WTC11 (cell line): ENCODE results near the gene FRMD4A. TPM values are rescaled to one million over a fixed set of nuclear protein-coding genes. Genes with fewer than 3 reads are reported as not detected.

Experiments used
- ATAC-seq: fragments of 200-7000 bp; cut with Tn5 transposase; 2 replicates; pipeline ENCODE4 v1.10.0; 2021; ENCODE audit warnings: mild to moderate bottlenecking, moderate library complexity
- CTCF ChIA-PET: fragments of 300-600 bp; sonication (Branson Sonifier 250); formaldehyde crosslinking; loops from one replicate; lab custom pipeline; 2021; ENCODE audit warnings: antibody characterized with exemption; lab: Charles Lee
- POLR2A ChIA-PET: fragments of 350-600 bp; sonication (Branson Sonifier 250); formaldehyde crosslinking; loops from one replicate; lab custom pipeline; 2021; ENCODE audit warnings: antibody characterized with exemption; lab: Charles Lee
- DNase-seq: peaks from one replicate; pipeline ENCODE4 v3.0.0; 2021; ENCODE audit warnings: low spot score
- H3K27ac Mint-ChIP-seq: 2 replicates; pipeline ENCODE4 v1.8.0; 2021; ENCODE audit warnings: mixed read lengths
- H3K27me3 Mint-ChIP-seq: 2 replicates; pipeline ENCODE4 v1.8.0; 2021; ENCODE audit warnings: low read depth, mild to moderate bottlenecking, moderate library complexity, mixed read lengths
- H3K36me3 Mint-ChIP-seq: 2 replicates; pipeline ENCODE4 v1.8.0; 2021; ENCODE audit warnings: mixed read lengths
- H3K4me1 Mint-ChIP-seq: 2 replicates; pipeline ENCODE4 v1.8.0; 2022; ENCODE audit warnings: mixed read lengths
- H3K4me3 Mint-ChIP-seq: 2 replicates; pipeline ENCODE4 v1.8.0; 2021; ENCODE audit warnings: mild to moderate bottlenecking, moderate library complexity, mixed read lengths
- H3K9me3 Mint-ChIP-seq: 2 replicates; pipeline ENCODE4 v1.8.0; 2021; ENCODE audit warnings: mixed read lengths
- ETV6 ChIP-seq: sonication (generic); formaldehyde crosslinking; IDR thresholded peaks from 2 replicates; pipeline ENCODE4 v1.8.1; 2022; ENCODE audit warnings: mild to moderate bottlenecking, missing genetic modification reagents
- GRHL2 ChIP-seq: fragments of 250-450 bp; sonication (Bioruptor Pico); IDR thresholded peaks from 2 replicates; pipeline ENCODE4 v1.8.0; 2022; ENCODE audit warnings: mild to moderate bottlenecking, moderate library complexity; ENCODE audit not compliant: insufficient replicate concordance, severe bottlenecking
- OVOL2 ChIP-seq: fragments of 250-450 bp; sonication (Bioruptor Pico); IDR thresholded peaks from 2 replicates; pipeline ENCODE4 v1.9.0; 2021; ENCODE audit warnings: mild to moderate bottlenecking, borderline replicate concordance
- SMAD3 ChIP-seq: sonication (generic); formaldehyde crosslinking; IDR thresholded peaks from 2 replicates; pipeline ENCODE4 v1.8.0; 2022; ENCODE audit warnings: missing genetic modification reagents, mild to moderate bottlenecking, borderline replicate concordance
- TEAD4 ChIP-seq: sonication (generic); formaldehyde crosslinking; IDR thresholded peaks from 2 replicates; pipeline ENCODE4 v1.8.0; 2022; ENCODE audit warnings: mild to moderate bottlenecking, missing genetic modification reagents
- ZBTB21 ChIP-seq: sonication (generic); formaldehyde crosslinking; IDR thresholded peaks from 2 replicates; pipeline ENCODE4 v1.8.1; 2023; ENCODE audit warnings: mild to moderate bottlenecking, missing genetic modification reagents, borderline replicate concordance
- ZNF219 ChIP-seq: sonication (generic); formaldehyde crosslinking; IDR thresholded peaks from 2 replicates; pipeline ENCODE4 v1.8.0; 2023; ENCODE audit warnings: missing genetic modification reagents, mild to moderate bottlenecking, borderline replicate concordance
- ZNF263 ChIP-seq: sonication (generic); formaldehyde crosslinking; IDR thresholded peaks from 2 replicates; pipeline ENCODE4 v1.8.1; 2022; ENCODE audit warnings: low read depth, mild to moderate bottlenecking, moderate library complexity, missing genetic modification reagents
- ZNF396 ChIP-seq: fragments of 250-450 bp; sonication (Bioruptor Pico); IDR thresholded peaks from 2 replicates; pipeline ENCODE4 v1.8.0; 2021; ENCODE audit warnings: mild to moderate bottlenecking, moderate library complexity, borderline replicate concordance
- ZNF423 ChIP-seq: fragments of 250-450 bp; sonication (Bioruptor Pico); IDR thresholded peaks from 2 replicates; pipeline ENCODE4 v2.1.2; 2022; ENCODE audit warnings: mild to moderate bottlenecking, moderate library complexity
- total RNA-seq: library from RNA; stranded (reverse); gene quantifications from 3 replicates; pipeline ENCODE4 v1.2.3, GENCODE V29; 2021
- TF ChIP-seq, protein P1 (sequence below): sonication (generic); formaldehyde crosslinking; IDR thresholded peaks from 2 replicates; pipeline ENCODE4 v1.8.0; 2023; ENCODE audit warnings: missing genetic modification reagents
- TF ChIP-seq, protein P2 (sequence below): sonication (generic); formaldehyde crosslinking; IDR thresholded peaks from 2 replicates; pipeline ENCODE4 v1.8.0; 2023; ENCODE audit warnings: mild to moderate bottlenecking, missing genetic modification reagents
- TF ChIP-seq, protein P3 (sequence below): sonication (generic); formaldehyde crosslinking; IDR thresholded peaks from 2 replicates; pipeline ENCODE4 v1.8.1; 2023; ENCODE audit warnings: mild to moderate bottlenecking, missing genetic modification reagents
- TF ChIP-seq, protein P4 (sequence below): sonication (generic); formaldehyde crosslinking; IDR thresholded peaks from 2 replicates; pipeline ENCODE4 v1.8.1; 2022; ENCODE audit warnings: low read depth, mild to moderate bottlenecking, moderate library complexity, missing genetic modification reagents, borderline replicate concordance
- TF ChIP-seq, protein P5 (sequence below): sonication (generic); formaldehyde crosslinking; IDR thresholded peaks from 2 replicates; pipeline ENCODE4 v1.8.1; 2023; ENCODE audit warnings: mild to moderate bottlenecking, missing genetic modification reagents, moderate library complexity
- TF ChIP-seq, protein P6 (sequence below): sonication (generic); formaldehyde crosslinking; IDR thresholded peaks from 2 replicates; pipeline ENCODE4 v1.8.0; 2022; ENCODE audit warnings: mild to moderate bottlenecking, missing genetic modification reagents
- TF ChIP-seq, protein P7 (sequence below): fragments of 250-450 bp; sonication (Bioruptor Pico); conservative IDR thresholded peaks from 2 replicates; pipeline ENCODE4 v1.9.0; 2021; ENCODE audit warnings: mild to moderate bottlenecking
- TF ChIP-seq, protein P8 (sequence below): sonication (generic); formaldehyde crosslinking; IDR thresholded peaks from 2 replicates; pipeline ENCODE4 v1.8.0; 2022; ENCODE audit warnings: mild to moderate bottlenecking, missing genetic modification reagents
- TF ChIP-seq, protein P9 (sequence below): fragments of 250-450 bp; sonication (Bioruptor Pico); IDR thresholded peaks from 2 replicates; pipeline ENCODE4 v1.9.0; 2021; ENCODE audit warnings: mild to moderate bottlenecking

FRMD4A gene
- total RNA-seq, 1 experiment from 2014 or later, result 35.5 TPM

DNA sequence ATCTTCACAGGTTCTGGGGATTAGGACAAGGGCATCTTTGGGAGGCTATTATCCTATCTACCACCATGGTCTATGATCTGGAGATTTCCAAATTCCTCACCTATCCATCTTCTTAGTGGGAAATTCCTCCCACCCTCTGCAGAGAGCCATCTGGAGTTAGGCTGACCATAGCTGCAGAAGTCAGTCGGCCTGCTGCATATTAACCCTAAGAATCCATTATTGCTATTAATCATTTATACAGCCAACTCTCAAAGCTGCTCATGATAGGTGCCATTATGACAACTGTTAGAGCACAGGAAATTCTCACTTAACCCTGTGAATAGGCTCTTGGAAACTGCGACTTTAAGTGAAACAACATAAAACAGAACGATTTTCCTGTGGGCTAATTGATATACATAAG is 60.4 kb downstream of the FRMD4A start:
- Mint-ChIP-seq H3K27ac (no peak overlapping the region), H3K36me3 (no peaks in the 10 kb centered on the region), H3K4me3 (no peak overlapping the region), H3K27me3 (no peaks in the 10 kb centered on the region), H3K9me3 (peaks cover 4% of the 10 kb centered on the region; the same call in 1 of the 2 replicates), H3K4me1 (0 out of 2 replicates have a peak, but pooled peaks cover 2% of the 10 kb centered on the region)
- ChIA-PET POLR2A (no interaction called here), CTCF (no interaction called here)
- ATAC-seq (no peak), DNase-seq (no peak)
- TF ChIP-seq SMAD3, result no peak
- no peak for TF ChIP-seq ZNF423 (CRISPR knock-in tag)
- TF ChIP-seq, protein P1, sequence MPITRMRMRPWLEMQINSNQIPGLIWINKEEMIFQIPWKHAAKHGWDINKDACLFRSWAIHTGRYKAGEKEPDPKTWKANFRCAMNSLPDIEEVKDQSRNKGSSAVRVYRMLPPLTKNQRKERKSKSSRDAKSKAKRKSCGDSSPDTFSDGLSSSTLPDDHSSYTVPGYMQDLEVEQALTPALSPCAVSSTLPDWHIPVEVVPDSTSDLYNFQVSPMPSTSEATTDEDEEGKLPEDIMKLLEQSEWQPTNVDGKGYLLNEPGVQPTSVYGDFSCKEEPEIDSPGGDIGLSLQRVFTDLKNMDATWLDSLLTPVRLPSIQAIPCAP (CRISPR knock-in tag), result no peak
- TF ChIP-seq OVOL2, result no peak
- TF ChIP-seq, protein P2, sequence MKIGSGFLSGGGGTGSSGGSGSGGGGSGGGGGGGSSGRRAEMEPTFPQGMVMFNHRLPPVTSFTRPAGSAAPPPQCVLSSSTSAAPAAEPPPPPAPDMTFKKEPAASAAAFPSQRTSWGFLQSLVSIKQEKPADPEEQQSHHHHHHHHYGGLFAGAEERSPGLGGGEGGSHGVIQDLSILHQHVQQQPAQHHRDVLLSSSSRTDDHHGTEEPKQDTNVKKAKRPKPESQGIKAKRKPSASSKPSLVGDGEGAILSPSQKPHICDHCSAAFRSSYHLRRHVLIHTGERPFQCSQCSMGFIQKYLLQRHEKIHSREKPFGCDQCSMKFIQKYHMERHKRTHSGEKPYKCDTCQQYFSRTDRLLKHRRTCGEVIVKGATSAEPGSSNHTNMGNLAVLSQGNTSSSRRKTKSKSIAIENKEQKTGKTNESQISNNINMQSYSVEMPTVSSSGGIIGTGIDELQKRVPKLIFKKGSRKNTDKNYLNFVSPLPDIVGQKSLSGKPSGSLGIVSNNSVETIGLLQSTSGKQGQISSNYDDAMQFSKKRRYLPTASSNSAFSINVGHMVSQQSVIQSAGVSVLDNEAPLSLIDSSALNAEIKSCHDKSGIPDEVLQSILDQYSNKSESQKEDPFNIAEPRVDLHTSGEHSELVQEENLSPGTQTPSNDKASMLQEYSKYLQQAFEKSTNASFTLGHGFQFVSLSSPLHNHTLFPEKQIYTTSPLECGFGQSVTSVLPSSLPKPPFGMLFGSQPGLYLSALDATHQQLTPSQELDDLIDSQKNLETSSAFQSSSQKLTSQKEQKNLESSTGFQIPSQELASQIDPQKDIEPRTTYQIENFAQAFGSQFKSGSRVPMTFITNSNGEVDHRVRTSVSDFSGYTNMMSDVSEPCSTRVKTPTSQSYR (CRISPR knock-in tag), result no peak
- no peak for TF ChIP-seq GRHL2 (CRISPR knock-in tag)
- no peak for TF ChIP-seq ZNF263 (CRISPR knock-in tag)
- no peak for TF ChIP-seq TEAD4
- TF ChIP-seq, protein P3, sequence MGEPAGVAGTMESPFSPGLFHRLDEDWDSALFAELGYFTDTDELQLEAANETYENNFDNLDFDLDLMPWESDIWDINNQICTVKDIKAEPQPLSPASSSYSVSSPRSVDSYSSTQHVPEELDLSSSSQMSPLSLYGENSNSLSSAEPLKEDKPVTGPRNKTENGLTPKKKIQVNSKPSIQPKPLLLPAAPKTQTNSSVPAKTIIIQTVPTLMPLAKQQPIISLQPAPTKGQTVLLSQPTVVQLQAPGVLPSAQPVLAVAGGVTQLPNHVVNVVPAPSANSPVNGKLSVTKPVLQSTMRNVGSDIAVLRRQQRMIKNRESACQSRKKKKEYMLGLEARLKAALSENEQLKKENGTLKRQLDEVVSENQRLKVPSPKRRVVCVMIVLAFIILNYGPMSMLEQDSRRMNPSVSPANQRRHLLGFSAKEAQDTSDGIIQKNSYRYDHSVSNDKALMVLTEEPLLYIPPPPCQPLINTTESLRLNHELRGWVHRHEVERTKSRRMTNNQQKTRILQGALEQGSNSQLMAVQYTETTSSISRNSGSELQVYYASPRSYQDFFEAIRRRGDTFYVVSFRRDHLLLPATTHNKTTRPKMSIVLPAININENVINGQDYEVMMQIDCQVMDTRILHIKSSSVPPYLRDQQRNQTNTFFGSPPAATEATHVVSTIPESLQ (CRISPR knock-in tag), result no peak
- TF ChIP-seq, protein P4, sequence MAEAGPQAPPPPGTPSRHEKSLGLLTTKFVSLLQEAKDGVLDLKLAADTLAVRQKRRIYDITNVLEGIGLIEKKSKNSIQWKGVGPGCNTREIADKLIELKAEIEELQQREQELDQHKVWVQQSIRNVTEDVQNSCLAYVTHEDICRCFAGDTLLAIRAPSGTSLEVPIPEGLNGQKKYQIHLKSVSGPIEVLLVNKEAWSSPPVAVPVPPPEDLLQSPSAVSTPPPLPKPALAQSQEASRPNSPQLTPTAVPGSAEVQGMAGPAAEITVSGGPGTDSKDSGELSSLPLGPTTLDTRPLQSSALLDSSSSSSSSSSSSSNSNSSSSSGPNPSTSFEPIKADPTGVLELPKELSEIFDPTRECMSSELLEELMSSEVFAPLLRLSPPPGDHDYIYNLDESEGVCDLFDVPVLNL (CRISPR knock-in tag), result no peak

DNA sequence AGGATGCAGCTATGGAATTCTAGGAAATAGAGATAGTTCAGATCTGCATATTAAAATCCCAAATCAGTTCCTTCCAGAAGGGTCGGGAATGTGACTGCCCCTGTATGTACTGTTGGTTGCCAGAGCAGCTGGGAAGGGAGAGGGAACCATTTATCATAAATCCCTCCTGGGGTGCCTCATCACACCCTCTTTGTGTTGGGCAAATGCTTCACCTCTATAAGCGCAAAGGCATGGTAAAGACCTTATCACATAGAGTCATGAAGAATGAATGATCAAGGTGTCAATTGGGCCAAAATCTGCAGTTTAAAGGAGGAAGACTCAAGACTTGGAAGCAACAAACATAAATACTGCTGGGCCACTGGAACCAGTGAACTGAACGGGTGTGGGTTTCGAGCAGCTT is 65.0 kb downstream of the FRMD4A start:
- Mint-ChIP-seq H3K4me1 (0 out of 2 replicates have a peak, but pooled peaks cover 2% of the 10 kb centered on the region), H3K4me3 (no peak overlapping the region), H3K9me3 (peaks cover 4% of the 10 kb centered on the region; the same call in 1 of the 2 replicates), H3K27ac (no peak overlapping the region), H3K27me3 (no peaks in the 10 kb centered on the region), H3K36me3 (no peaks in the 10 kb centered on the region)
- ChIA-PET POLR2A (no interaction called here), CTCF (interaction anchor here (1.1 kb wide), 1 partner anchor 22 kb away, joined by 3 read pairs; no protein-coding TSS in a partner anchor)
- DNase-seq (no peak), ATAC-seq (no peak)
- TF ChIP-seq, protein P5, sequence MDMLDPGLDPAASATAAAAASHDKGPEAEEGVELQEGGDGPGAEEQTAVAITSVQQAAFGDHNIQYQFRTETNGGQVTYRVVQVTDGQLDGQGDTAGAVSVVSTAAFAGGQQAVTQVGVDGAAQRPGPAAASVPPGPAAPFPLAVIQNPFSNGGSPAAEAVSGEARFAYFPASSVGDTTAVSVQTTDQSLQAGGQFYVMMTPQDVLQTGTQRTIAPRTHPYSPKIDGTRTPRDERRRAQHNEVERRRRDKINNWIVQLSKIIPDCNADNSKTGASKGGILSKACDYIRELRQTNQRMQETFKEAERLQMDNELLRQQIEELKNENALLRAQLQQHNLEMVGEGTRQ, result no peak
- TF ChIP-seq ZNF396 (CRISPR knock-in tag) (no peak), ZBTB21 (CRISPR knock-in tag) (no peak), ETV6 (CRISPR knock-in tag) (no peak), OVOL2 (no peak), ZNF219 (CRISPR knock-in tag) (no peak)
- TF ChIP-seq, protein P6, sequence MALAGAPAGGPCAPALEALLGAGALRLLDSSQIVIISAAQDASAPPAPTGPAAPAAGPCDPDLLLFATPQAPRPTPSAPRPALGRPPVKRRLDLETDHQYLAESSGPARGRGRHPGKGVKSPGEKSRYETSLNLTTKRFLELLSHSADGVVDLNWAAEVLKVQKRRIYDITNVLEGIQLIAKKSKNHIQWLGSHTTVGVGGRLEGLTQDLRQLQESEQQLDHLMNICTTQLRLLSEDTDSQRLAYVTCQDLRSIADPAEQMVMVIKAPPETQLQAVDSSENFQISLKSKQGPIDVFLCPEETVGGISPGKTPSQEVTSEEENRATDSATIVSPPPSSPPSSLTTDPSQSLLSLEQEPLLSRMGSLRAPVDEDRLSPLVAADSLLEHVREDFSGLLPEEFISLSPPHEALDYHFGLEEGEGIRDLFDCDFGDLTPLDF (CRISPR knock-in tag), result no peak
- TF ChIP-seq, protein P7, sequence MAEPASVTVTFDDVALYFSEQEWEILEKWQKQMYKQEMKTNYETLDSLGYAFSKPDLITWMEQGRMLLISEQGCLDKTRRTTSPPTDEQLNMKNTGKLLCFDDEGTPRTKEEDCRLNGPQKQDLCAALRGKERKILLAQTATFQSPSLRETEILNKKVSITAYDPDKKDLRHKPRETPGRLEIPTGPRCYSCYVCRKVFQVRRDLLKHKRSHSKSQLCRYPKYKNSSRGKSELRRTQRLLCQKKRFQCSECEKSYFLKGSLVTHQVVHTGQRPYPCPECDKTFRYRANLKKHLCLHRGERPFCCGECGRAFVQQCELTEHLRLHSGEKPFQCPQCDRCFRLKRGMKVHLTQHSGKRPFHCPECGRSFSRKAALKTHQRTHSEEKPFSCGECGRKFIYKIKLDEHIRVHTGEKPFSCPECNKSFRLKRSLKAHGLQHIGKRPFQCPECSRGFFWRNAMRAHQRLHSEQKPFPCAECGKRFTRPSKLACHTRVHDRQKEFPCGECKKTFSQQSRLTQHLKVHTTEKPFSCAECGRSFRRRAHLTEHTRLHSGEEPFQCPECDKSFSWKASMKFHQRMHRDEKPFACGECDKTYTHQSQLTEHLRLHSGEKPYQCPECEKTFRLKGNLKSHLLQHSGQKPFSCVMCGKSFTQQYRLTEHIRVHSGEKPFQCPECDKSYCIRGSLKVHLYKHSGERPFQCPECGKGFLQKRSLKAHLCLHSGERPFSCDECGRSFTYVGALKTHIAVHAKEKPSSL (CRISPR knock-in tag), result no peak
- TF ChIP-seq, protein P8, sequence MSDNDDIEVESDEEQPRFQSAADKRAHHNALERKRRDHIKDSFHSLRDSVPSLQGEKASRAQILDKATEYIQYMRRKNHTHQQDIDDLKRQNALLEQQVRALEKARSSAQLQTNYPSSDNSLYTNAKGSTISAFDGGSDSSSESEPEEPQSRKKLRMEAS (CRISPR knock-in tag), result no peak
- TF ChIP-seq, protein P9, sequence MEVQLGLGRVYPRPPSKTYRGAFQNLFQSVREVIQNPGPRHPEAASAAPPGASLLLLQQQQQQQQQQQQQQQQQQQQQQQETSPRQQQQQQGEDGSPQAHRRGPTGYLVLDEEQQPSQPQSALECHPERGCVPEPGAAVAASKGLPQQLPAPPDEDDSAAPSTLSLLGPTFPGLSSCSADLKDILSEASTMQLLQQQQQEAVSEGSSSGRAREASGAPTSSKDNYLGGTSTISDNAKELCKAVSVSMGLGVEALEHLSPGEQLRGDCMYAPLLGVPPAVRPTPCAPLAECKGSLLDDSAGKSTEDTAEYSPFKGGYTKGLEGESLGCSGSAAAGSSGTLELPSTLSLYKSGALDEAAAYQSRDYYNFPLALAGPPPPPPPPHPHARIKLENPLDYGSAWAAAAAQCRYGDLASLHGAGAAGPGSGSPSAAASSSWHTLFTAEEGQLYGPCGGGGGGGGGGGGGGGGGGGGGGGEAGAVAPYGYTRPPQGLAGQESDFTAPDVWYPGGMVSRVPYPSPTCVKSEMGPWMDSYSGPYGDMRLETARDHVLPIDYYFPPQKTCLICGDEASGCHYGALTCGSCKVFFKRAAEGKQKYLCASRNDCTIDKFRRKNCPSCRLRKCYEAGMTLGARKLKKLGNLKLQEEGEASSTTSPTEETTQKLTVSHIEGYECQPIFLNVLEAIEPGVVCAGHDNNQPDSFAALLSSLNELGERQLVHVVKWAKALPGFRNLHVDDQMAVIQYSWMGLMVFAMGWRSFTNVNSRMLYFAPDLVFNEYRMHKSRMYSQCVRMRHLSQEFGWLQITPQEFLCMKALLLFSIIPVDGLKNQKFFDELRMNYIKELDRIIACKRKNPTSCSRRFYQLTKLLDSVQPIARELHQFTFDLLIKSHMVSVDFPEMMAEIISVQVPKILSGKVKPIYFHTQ (CRISPR knock-in tag), result no peak
